Upper lobe of right lung (tissue), 1 donor: Measurements from ENCODE around the gene SMIM1. TPM values are rescaled to one million over a fixed set of nuclear protein-coding genes. Genes with fewer than 3 reads are reported as not detected.
A peak's percentile ranks its signal among the peaks of the same experiment; 100 is the strongest.

Source experiments
- ATAC-seq: fragments of 200-7000 bp; cut with Tn5 transposase; one replicate; pipeline ENCODE4 v1.9.1; 2020; ENCODE audit warnings: mild to moderate bottlenecking, moderate library complexity
- DNase-seq: peaks from one replicate; pipeline ENCODE4 v3.0.0-alpha.2; 2020
- H3K27ac ChIP-seq: fragments of 200-600 bp; one replicate; pipeline ENCODE4 v1.8.0; 2022
- H3K27me3 ChIP-seq: fragments of 200-600 bp; one replicate; pipeline ENCODE4 v1.8.0; 2022; ENCODE audit warnings: mild to moderate bottlenecking
- H3K36me3 ChIP-seq: fragments of 200-600 bp; one replicate; pipeline ENCODE4 v1.8.0; 2022
- H3K4me1 ChIP-seq: fragments of 200-600 bp; one replicate; pipeline ENCODE4 v1.8.0; 2022
- H3K4me3 ChIP-seq: fragments of 200-600 bp; one replicate; pipeline ENCODE4 v1.8.0; 2022; ENCODE audit warnings: mild to moderate bottlenecking
- H3K9me3 ChIP-seq: fragments of 200-600 bp; one replicate; pipeline ENCODE4 v1.8.0; 2022
- intact Hi-C: fragments of 100-400 bp; cut with DNase I; formaldehyde crosslinking; loops from one replicate; pipeline ENCODE4 v1.11.0; 2022
- total RNA-seq: library from RNA; stranded (reverse); fragmentation: NEBNext Ultra II Directional; extraction: Animal tissue kit (Norgen Biotek cat#: 25700); gene quantifications from one replicate; pipeline ENCODE4 v1.2.1, GENCODE V29; 2021
- TF ChIP-seq, protein P1 (sequence below): fragments of 200-600 bp; IDR thresholded peaks from one replicate; pipeline ENCODE4 v1.8.0; 2022; ENCODE audit warnings: antibody characterized with exemption
- donor health status: DM: no; HTN: yes; CAD: no; lungs with severe emphysema.

SMIM1 gene
- total RNA-seq, 1 donor from 2014 or later: 9.3 TPM

DNA sequence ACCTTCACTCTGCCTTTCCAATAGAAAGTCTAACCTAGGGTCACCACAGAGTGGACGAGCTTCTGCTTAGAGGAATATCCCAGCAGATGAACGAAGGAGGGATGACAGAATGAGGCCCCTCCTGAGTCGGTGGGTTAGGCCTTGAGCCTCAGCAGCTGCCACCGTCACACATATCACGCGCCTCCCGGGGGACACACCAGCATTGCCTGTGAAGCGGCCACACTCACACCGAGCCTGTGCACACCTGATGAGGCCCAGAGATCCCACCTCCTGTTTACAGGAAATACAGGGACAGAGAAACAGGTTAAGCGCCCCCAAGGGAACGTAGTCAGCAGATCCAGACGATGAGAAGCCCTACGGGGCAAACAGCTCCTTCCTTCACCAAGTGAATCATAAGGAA, 48.9 kb downstream of the SMIM1 start:
- H3K9me3 ChIP-seq: no peaks in the 10 kb centered on the region
- DNase-seq (peak; percentile 49), ATAC-seq (no peak)
- no peaks in the 10 kb centered on the region for H3K4me1 ChIP-seq
- H3K27me3 ChIP-seq: no peaks in the 10 kb centered on the region
- intact Hi-C loops: no loop called here
- TF ChIP-seq, protein P1, sequence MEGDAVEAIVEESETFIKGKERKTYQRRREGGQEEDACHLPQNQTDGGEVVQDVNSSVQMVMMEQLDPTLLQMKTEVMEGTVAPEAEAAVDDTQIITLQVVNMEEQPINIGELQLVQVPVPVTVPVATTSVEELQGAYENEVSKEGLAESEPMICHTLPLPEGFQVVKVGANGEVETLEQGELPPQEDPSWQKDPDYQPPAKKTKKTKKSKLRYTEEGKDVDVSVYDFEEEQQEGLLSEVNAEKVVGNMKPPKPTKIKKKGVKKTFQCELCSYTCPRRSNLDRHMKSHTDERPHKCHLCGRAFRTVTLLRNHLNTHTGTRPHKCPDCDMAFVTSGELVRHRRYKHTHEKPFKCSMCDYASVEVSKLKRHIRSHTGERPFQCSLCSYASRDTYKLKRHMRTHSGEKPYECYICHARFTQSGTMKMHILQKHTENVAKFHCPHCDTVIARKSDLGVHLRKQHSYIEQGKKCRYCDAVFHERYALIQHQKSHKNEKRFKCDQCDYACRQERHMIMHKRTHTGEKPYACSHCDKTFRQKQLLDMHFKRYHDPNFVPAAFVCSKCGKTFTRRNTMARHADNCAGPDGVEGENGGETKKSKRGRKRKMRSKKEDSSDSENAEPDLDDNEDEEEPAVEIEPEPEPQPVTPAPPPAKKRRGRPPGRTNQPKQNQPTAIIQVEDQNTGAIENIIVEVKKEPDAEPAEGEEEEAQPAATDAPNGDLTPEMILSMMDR: no peak
- peaks cover 60% of the 10 kb centered on the region for H3K36me3 ChIP-seq
- H3K27ac ChIP-seq: no peak overlapping the region
- H3K4me3 ChIP-seq: no peak overlapping the region

- Histone ChIP-seq H3K4me1 (no peaks in the 10 kb centered on the region), H3K27me3 (no peaks in the 10 kb centered on the region), H3K4me3 (no peak overlapping the region), H3K27ac (no peak overlapping the region), H3K36me3 (peaks cover 63% of the 10 kb centered on the region), H3K9me3 (no peaks in the 10 kb centered on the region)
- ATAC-seq (no peak), DNase-seq (peak; percentile 19)
- intact Hi-C loops: no loop called here
- TF ChIP-seq, protein P1: no peak
Observed at GRCh38 chr1:3821908-3822307, 49.4 kb downstream of the SMIM1 start.

DNA sequence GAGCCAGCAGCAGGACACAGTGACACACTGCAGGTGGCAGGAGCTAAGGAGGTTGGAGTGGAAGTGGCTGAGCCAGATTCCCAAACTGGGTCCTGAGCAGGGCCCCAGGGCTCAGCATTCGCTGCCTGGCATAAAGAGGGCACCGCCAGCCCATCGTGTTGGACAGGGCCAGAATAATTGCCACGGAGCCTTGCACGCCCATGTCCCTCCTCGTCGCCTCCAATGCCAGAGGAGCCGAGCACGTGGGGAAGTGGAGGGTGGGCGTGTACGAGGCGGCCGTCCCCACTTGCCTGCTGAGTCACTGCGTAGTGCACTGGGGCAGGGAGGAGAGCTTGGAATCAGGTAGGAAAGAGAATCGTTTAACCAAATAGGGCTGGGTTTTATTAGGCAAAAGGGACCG, 49.9 kb downstream of the SMIM1 start:
- ATAC-seq: no peak
- TF ChIP-seq, protein P1: no peak
- Histone ChIP-seq H3K27me3 (no peaks in the 10 kb centered on the region), H3K27ac (no peak overlapping the region), H3K9me3 (no peaks in the 10 kb centered on the region), H3K4me3 (no peak overlapping the region), H3K36me3 (peaks cover 68% of the 10 kb centered on the region), H3K4me1 (no peaks in the 10 kb centered on the region)
- intact Hi-C loops: no loop called here
- peak; percentile 36 for DNase-seq

DNA sequence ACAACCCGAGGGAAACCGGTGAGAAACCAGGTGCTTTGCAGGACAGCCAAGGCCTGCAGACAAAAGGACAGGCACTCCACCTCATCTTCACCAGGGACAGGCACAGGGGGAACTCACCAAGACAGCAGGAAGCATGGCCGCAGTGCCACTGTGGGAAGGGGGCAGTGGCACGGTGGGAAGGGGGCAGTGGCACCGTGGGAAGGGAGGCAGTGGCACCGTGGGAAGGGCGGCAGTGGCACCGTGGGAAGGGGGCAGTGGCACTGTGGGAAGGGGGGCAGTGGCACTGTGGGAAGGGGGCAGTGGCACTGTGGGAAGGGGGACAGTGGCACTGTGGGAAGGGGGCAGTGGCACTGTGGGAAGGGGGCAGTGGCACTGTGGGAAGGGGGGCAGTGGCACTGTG, 52.1 kb downstream of the SMIM1 start:
- intact Hi-C loops: no loop called here
- H3K9me3 ChIP-seq: no peaks in the 10 kb centered on the region
- H3K36me3 ChIP-seq: peaks cover 88% of the 10 kb centered on the region
- TF ChIP-seq, protein P1: no peak
- DNase-seq (peak; percentile 37), ATAC-seq (no peak)
- H3K4me1 ChIP-seq: no peaks in the 10 kb centered on the region
- no peak overlapping the region for H3K4me3 ChIP-seq
- H3K27ac ChIP-seq: no peak overlapping the region
- H3K27me3 ChIP-seq: no peaks in the 10 kb centered on the region

GRCh38 chr1:3825356-3825755, 52.8 kb downstream of the SMIM1 start:
- H3K9me3 ChIP-seq: no peaks in the 10 kb centered on the region
- TF ChIP-seq, protein P1: no peak
- no peak overlapping the region for H3K4me3 ChIP-seq
- no peaks in the 10 kb centered on the region for H3K27me3 ChIP-seq
- DNase-seq: peak; percentile 15
- H3K4me1 ChIP-seq: no peaks in the 10 kb centered on the region
- peaks cover 90% of the 10 kb centered on the region for H3K36me3 ChIP-seq
- no peak overlapping the region for H3K27ac ChIP-seq
- intact Hi-C loops: no loop called here
- no peak for ATAC-seq

Other genes starting within 250 kb of the SMIM1 start
- 96.6 TPM for gene MEGF6, start 161.2 kb upstream of the SMIM1 start, total RNA-seq
- gene TPRG1L, start 147.7 kb upstream of the SMIM1 start, total RNA-seq: 47.5 TPM
- 18.5 TPM for gene WRAP73, start 122.6 kb upstream of the SMIM1 start, total RNA-seq
- gene TP73, start 120.2 kb upstream of the SMIM1 start, total RNA-seq: 0.29 TPM
- not detected for gene CCDC27, start 20.3 kb upstream of the SMIM1 start, total RNA-seq
- gene LRRC47, start 23.7 kb downstream of the SMIM1 start, total RNA-seq: 34.2 TPM
- 61.0 TPM for gene CEP104, start 84.5 kb downstream of the SMIM1 start, total RNA-seq
- 8.5 TPM for gene DFFB, start 84.7 kb downstream of the SMIM1 start, total RNA-seq
- gene C1orf174, start 127.5 kb downstream of the SMIM1 start, total RNA-seq: 19.9 TPM